ENCODE data around the gene CDH23.

Gene CDH23

GRCh38 chr10:71856619-71857018 lies 459.9 kb downstream of the CDH23 start:
- DNase-seq (ENCODE audit: low read depth): no peak

- no peak for DNase-seq (ENCODE audit: low read depth)
Measured at GRCh38 chr10:71857934-71858890, 461.5 kb downstream of the CDH23 start.

GRCh38 chr10:71860243-71861029 lies 463.7 kb downstream of the CDH23 start:
- no peak for DNase-seq (ENCODE audit: low read depth)

- no peak for DNase-seq (ENCODE audit: low read depth)
Measured at GRCh38 chr10:71863203-71863602, 466.5 kb downstream of the CDH23 start.

- no peak for DNase-seq (ENCODE audit: low read depth)
Measured at GRCh38 chr10:71864911-71865361, 468.2 kb downstream of the CDH23 start.

All from stimulated activated CD8-positive, alpha-beta memory T cell treated with anti-CD3 and anti-CD28 coated beads, Interleukin-4, amount 100 ng/mL, for 24 hours (primary cell).